HG03064 (cell line): ENCODE results near the gene MDFI.

Source experiments
- ATAC-seq: cut with Tn5 transposase; IDR thresholded peaks from one replicate; pipeline ENCODE4 v1.9.1; 2021; ENCODE audit warnings: low read depth; ENCODE audit not compliant: unreplicated experiment

The MDFI gene

DNA sequence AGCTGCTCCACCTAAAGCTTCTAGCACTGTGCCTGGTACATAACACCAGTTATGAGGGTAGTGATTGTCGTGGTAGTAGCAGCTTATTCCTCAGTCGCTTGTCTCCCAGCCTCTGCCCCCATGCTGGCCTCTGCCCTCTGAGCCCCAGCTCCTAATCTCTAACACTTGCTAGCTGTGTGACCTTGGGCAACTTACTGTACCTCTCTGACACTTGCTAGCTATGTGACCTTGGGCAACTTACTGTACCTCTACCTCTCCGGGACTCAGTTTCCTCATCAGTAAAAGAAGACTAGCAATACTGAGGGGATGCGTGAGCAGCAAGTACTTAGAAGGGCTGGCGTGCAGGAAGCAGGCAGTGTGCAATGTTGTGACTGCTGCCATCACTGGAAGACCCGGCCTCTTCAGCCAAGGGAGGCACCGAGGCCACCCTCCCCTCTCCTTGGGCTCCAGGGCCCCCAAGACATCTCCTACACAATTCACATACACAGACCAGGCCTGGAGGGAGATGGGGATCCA lies 9.9 kb downstream of the MDFI start:
- ATAC-seq, result no peak

- no peak for ATAC-seq
These were observed 10.7 kb downstream of the MDFI start for GRCh38 chr6:41648921-41649320.

GRCh38 chr6:41649596-41649995 lies 11.3 kb downstream of the MDFI start:
- ATAC-seq, result no peak

GRCh38 chr6:41650120-41650519 lies 11.9 kb downstream of the MDFI start:
- no peak for ATAC-seq

GRCh38 chr6:41651246-41651961 lies 13.1 kb downstream of the MDFI start:
- ATAC-seq, result no peak

DNA sequence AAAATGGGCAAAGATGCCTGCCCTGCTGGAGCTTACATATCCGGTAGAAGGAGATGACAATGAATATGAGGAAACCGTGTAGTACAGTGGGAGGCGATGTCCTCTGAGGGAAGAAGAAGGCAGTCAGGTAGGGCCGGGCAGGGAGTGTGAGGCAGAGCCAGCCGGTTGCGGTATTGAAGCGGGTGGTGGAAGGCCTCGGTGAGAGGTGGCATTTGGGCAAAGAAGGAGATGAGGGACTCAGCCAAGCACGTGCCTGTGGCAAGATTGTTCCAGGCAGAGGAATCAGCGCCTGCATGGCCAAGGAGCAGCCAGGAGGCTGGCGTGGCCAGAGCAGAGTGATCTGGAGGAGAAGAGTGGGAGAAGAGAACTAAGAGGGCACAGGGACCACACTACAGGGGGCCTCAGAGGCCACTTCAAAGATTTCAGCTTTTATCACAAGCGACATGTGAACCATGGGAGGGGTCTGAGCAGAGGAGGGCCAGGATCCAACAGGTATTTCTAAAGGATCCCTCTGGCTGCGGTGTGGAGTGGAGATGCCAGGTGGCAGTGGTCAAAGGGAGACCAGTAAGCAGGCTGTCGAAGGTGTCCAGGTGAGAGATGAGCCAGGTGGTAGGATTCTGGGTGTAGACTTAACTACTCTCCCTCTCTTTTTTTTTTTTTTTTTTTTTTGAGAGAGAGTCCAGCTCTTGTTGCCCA lies 13.8 kb downstream of the MDFI start:
- ATAC-seq, result no peak

- ATAC-seq, result no peak
These were observed 14.8 kb downstream of the MDFI start for GRCh38 chr6:41652866-41653652.

GRCh38 chr6:41653691-41654090 lies 15.4 kb downstream of the MDFI start:
- no peak for ATAC-seq

DNA sequence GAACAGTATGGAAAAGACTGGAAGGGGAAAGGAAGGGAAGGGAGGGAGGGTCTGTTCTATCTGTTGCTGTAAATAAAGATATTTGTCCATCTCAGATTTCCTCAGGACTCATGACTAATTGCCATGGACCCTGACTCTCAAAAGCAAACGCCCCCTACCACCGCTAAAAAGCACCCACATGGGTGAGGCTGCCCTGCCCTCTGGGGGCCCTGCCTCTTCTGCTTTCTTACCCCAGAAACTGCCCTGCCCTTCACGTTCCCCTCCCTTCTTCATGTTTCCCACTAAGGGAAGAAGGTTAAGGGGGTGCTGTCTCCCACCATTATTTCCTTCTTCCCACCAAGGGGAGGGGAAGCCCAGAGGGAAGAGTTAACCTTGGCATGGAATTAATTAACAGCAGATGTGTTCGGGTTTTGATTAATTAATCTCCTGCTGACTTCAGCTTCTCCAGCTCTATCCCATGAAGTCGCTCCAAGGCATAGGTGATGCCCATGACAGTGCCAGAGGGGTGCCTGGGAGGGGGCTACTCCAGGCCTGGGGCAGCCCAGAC lies 16.0 kb downstream of the MDFI start:
- ATAC-seq, result no peak

DNA sequence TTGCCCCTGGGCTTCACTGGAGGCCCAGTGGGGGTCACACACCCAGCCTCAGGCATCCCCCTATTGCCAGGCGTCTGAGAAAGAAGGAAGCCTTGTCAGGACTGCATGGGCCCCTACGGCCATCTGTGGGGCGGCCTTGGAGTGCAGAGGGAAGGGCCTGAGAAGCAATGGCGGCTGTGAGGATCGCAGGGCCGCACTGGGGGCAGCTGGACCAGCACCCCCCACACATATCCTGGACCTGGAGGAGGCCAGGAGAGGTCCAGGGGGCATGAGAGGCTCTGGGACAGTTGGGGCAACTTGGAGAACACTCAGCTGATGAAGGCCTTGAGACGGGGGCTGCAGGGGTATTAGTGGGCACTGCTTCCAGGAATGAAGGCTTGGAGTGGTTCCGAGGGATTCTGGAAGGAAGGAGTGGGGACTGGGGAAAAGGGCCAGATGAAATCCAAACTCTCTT lies 16.5 kb downstream of the MDFI start:
- ATAC-seq, result no peak

DNA sequence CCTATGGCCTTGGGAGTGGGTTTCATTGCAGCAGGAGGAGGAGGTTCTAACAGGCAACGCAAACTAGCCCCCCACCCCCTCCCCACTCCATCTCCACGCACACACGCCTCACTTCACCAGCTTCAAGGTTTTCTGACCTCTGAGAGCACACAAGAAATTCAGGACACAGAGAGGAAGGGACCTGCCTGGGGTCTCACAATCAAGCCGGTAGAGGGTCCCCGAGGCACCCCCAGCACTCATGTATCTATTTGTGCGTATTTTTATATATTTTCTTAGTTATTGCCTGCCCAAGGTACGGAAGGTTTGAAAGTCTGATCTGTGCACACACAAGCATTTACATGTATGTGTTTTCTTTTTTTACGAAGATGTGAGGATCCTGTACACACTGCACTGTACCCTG lies 16.9 kb downstream of the MDFI start:
- no peak for ATAC-seq

GRCh38 chr6:41655646-41656001 lies 17.4 kb downstream of the MDFI start:
- ATAC-seq, result no peak

- ATAC-seq, result no peak
These were observed 17.9 kb downstream of the MDFI start for GRCh38 chr6:41656002-41656691.

DNA sequence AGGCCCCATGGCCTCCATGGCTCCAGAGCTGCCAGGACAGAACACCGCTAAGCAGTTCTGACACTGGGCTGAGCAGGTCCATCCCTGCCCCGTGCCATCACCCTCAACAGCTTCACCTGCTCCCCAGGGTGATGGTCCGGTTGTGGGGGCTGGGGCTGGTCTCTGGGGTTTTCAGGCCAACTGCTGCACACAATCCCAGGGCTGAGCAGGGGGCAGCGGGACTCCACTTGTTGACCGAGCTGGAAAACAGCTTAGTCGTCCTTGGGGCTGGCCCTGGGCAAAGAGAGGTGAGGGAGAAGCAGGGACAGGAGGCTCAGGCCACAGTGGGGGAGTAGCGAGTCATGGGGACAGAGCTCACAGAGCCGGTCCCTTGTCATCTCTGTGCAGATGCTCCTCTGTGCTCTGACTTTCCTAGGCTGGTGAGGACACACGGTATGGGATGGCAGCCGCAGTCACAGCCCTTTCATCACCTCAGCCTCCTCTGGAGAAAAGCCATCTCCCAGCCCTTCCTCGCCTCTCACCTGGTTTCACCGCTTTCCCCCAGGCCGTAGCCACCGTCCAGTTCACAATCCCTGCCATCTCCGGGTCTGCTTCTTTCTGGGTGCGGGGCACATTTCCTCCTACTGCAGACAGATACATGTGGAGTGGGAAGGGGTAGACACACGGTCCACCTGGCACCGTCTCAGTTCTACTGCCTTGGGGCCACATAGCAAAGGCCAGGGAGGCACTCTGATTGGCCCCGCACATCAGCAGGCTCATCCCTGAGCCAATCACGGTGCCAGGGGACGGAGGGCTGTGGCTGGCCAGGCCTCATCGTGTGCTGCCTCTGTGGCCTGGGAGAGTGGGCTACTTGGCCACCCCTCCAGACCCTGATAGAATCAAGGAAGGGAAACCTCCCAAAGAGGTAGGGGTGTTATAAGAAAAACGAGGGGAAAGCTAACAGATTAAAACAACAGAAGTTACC lies 19.1 kb downstream of the MDFI start:
- ATAC-seq, result no peak

DNA sequence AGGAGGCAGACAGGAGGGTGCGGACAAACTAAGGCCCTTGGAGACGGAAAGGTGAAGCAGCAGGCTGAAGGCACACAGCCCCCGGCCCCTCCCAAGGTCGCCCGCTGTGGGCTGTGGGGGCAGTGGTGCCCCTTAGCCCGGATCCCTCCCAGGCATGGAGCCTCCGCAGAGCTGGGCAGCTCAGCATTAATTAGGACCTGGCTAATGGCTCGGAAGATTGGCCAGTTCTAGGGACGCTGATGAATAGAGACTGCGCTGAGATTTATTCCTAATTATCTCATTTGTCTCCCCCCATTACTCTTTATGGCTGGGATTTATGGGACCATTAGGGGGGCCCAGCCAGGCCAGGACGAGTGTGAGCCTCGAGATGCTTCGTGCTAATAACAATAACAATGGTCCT lies 20.4 kb downstream of the MDFI start:
- no peak for ATAC-seq

DNA sequence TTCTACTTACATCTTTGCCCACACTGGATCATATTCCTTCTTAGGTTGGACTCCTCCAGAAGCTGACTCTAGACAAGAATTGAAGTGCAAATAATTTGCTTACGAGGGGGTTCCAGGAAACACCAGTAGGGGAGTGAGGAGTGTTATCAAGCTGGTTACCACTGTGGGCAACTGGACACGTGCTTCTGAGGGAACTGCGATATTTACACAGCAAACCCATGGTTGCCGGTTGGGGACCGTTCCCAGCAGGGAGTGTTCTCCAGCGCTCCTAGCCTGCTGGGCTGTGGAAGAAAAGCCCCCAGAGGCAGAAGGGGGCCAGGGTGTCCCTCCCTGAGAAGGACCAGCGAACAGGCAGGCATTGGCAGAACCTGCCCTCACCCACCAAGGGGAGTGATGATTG lies 21.7 kb downstream of the MDFI start:
- ATAC-seq, result no peak

- no peak for ATAC-seq
These were observed 25.3 kb downstream of the MDFI start for GRCh38 chr6:41663568-41663967.

- ATAC-seq, result no peak
These were observed 26.0 kb downstream of the MDFI start for GRCh38 chr6:41664271-41664670.

DNA sequence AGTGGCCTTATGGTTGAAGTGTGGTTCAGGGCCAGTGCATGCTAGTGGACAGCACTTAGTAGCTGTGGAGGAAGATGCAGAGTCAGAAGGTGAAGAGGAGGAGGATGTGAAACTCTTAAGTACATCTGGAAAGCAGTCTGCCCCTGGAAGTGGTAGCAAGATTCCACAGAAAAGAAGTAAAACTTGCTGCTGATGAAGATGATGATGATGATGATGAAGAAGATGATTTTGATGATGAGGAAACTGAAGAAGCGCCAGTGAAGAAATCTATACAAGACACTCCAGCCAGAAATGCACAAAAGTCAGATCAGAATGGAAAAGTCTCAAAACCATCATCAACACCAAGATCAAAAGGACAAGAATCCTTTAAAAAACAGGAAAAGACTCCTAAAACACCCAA lies 28.9 kb downstream of the MDFI start:
- no peak for ATAC-seq
